Karpas-422 (cell line): ENCODE results near the gene B3GAT1. TPM values are rescaled to one million over a fixed set of nuclear protein-coding genes. Genes with fewer than 3 reads are reported as not detected.

Source experiments
- DNase-seq: peaks from one replicate; pipeline ENCODE4 v3.0.0-alpha.2; 2015
- H2AFZ ChIP-seq: fragments of 200-600 bp; sonication (generic); 2 replicates; pipeline ENCODE4 v1.6.1; 2014; ENCODE audit warnings: antibody characterized with exemption, low read length, mixed read lengths
- H3K27ac ChIP-seq: fragments of 200-600 bp; sonication (generic); 2 replicates; pipeline ENCODE4 v1.5.1; 2014; ENCODE audit warnings: mild to moderate bottlenecking, low read length, moderate library complexity
- H3K27me3 ChIP-seq: fragments of 200-600 bp; sonication (generic); 2 replicates; pipeline ENCODE4 v1.6.1; 2014; ENCODE audit warnings: low read length, mixed read lengths
- H3K36me3 ChIP-seq: fragments of 200-600 bp; sonication (generic); 2 replicates; pipeline ENCODE4 v1.6.1; 2014; ENCODE audit warnings: low read length, mixed read lengths; ENCODE audit not compliant: insufficient read depth
- H3K4me1 ChIP-seq: fragments of 200-600 bp; sonication (generic); 2 replicates; pipeline ENCODE4 v1.6.1; 2014; ENCODE audit warnings: mild to moderate bottlenecking, low read length, mixed read lengths
- H3K4me2 ChIP-seq: fragments of 200-600 bp; sonication (generic); 2 replicates; pipeline ENCODE4 v1.6.1; 2014; ENCODE audit warnings: low read length, low read depth, mild to moderate bottlenecking; ENCODE audit not compliant: poor library complexity, severe bottlenecking
- H3K4me3 ChIP-seq: fragments of 200-600 bp; sonication (generic); 2 replicates; pipeline ENCODE4 v1.5.1; 2014; ENCODE audit warnings: mild to moderate bottlenecking, antibody characterized with exemption, low read length, mixed read lengths
- H3K79me2 ChIP-seq: fragments of 200-600 bp; sonication (generic); 2 replicates; pipeline ENCODE4 v1.6.1; 2014; ENCODE audit warnings: mild to moderate bottlenecking, low read length, mixed read lengths
- H3K9ac ChIP-seq: fragments of 200-600 bp; sonication (generic); 2 replicates; pipeline ENCODE4 v1.6.0; 2014; ENCODE audit warnings: low read length
- H3K9me2 ChIP-seq: fragments of 200-600 bp; sonication (generic), shearing (Covaris generic); replicated peaks from 2 replicates; pipeline ENCODE4 v1.6.0; 2014; ENCODE audit warnings: mild to moderate bottlenecking, low read length, moderate library complexity; ENCODE audit not compliant: insufficient read depth
- H3K9me3 ChIP-seq: fragments of 300-700, 200-600 bp; sonication (generic); 2 replicates; pipeline ENCODE4 v1.6.1; 2014; ENCODE audit warnings: low read length, mixed read lengths
- H4K20me1 ChIP-seq: fragments of 200-600 bp; sonication (generic); 2 replicates; pipeline ENCODE4 v1.6.1; 2014; ENCODE audit warnings: mild to moderate bottlenecking, antibody characterized with exemption, low read length, low read depth; ENCODE audit not compliant: insufficient read depth
- total RNA-seq: library from RNA; depleted of rRNA; stranded (reverse); fragments of >200 nt; shearing (Covaris generic); gene quantifications from 2 replicates; pipeline ENCODE4 v1.2.3, GENCODE V29; 2014; ENCODE audit warnings: low replicate concordance

Gene B3GAT1
- total RNA-seq, 1 experiment from 2014 or later, result not detected

DNA sequence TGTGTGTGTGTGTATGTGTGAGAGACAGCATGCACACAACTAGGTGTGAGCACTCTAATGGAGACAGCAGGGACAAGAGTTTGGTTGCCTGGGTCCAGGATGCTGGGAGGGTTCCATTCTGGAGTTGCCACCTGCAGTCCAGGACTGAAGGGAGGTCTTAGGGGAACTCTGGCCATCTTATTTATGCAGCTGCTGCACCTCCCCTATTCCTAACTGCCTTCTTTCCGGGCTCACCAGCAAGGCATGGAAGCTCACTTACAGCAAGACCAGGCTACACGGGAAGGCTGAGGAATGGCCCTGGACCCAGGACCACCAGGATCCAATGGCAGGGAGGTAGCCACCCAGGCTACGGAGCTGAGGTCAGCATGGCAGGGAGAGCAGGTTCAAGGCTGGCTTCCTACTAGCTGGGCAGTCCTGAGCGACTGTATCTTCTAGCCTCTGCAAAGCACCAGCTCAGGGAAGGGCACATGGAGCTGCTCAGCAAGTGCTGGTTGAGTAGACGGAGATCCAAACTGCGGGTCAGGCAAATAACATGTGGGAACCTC is 42.2 kb upstream of the B3GAT1 start:
- Histone ChIP-seq H2AFZ (no peak overlapping the region), H3K79me2 (no peaks in the 10 kb centered on the region), H3K27me3 (no peaks in the 10 kb centered on the region), H3K9ac (no peak overlapping the region), H3K9me2 (no peaks in the 10 kb centered on the region), H4K20me1 (no peaks in the 10 kb centered on the region), H3K9me3 (no peaks in the 10 kb centered on the region), H3K4me1 (no peaks in the 10 kb centered on the region), H3K4me3 (no peak overlapping the region), H3K36me3 (no peaks in the 10 kb centered on the region), H3K27ac (no peak overlapping the region), H3K4me2 (no peak overlapping the region)
- no peak for DNase-seq

DNA sequence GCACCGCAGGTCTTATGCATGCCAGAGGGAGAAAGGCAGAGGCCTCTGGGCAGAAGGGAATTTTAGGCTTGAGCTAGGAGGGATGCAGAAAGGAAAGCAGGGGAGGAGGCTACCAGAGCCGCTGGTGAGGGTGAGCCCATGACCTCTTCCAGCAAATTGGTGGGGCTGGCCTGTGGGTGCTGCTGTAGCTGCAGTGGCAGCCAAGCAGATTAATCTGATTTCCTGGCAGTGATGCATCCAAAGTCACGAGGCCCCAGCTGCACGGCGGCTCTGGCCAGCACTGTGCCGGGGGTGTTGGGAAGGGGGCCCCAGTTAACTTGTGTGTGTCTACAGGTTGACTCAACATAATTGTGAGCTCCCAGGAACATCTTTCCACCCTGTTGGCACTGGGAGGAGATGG is 41.4 kb upstream of the B3GAT1 start:
- H3K4me2 ChIP-seq, result no peak overlapping the region
- no peak overlapping the region for H3K9ac ChIP-seq
- no peaks in the 10 kb centered on the region for H3K27me3 ChIP-seq

DNA sequence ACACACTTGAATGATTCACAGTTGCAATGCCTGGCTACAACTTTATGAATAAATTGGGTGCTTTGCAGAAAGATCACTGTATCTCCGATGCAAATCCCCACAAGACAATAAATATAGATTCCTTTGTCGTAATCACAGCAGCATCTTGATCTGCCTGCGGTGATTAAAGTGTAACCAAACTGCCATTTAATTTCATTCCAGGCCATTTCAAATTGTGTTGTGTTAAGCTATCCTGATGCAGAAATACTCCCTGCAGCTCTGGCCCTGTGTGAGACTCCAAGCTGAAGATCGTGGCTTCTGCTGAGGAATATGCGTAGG is 40.8 kb upstream of the B3GAT1 start:
- DNase-seq, result no peak
- Histone ChIP-seq H3K9me3 (no peaks in the 10 kb centered on the region), H3K79me2 (no peaks in the 10 kb centered on the region), H3K27me3 (no peaks in the 10 kb centered on the region), H3K36me3 (no peaks in the 10 kb centered on the region), H2AFZ (no peak overlapping the region), H3K27ac (no peak overlapping the region), H3K9me2 (no peaks in the 10 kb centered on the region), H3K4me2 (no peak overlapping the region), H3K9ac (no peak overlapping the region), H3K4me1 (no peaks in the 10 kb centered on the region), H4K20me1 (no peaks in the 10 kb centered on the region), H3K4me3 (no peak overlapping the region)

More for the DNA sequence above, 41.4 kb upstream of the B3GAT1 start:
- no peak for DNase-seq
- Histone ChIP-seq H3K9me3 (no peaks in the 10 kb centered on the region), H3K4me1 (no peaks in the 10 kb centered on the region), H3K9me2 (no peaks in the 10 kb centered on the region), H4K20me1 (no peaks in the 10 kb centered on the region), H2AFZ (no peak overlapping the region), H3K79me2 (no peaks in the 10 kb centered on the region), H3K4me3 (no peak overlapping the region), H3K27ac (no peak overlapping the region), H3K36me3 (no peaks in the 10 kb centered on the region)

DNA sequence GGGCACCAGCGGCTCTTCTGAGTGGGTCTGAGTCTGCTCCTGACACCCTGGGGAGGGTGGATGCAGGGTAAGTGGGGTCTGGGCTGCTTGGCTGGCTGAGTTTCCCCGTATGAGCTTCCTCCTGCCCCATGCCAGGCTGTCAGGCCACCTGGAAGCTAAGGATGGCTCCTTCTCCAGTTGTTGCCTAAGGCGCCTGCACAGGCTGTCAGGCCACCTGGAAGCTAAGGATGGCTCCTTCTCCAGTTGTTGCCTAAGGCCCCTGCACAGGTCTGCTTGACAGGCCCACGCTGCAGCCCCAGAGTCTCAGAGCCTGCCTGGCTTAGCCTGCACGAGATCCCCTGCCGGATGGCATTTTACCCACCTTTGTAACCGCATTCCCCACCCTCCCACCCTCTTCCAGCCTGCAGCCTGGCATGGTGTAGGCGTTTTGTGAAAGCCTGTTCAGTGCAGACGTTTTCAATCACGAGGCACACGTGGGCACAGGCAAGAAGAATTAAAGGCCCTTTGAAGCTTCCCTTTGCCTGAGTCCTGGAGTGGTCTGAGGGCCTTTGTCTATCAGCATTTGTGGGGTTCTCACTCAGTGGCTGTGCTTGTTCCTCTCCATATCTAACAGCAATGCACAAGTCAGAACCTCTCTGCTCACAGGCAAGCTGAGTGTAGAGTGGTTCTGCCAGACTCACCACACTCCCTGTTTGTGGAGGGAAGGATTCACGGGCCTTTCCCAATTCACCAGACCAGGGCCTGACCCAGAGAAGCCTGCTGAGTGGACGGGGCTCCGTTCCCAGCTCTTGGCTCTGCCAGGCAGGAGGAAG is 40.2 kb upstream of the B3GAT1 start:
- no peaks in the 10 kb centered on the region for H3K9me3 ChIP-seq
- no peak overlapping the region for H2AFZ ChIP-seq
- no peaks in the 10 kb centered on the region for H3K4me1 ChIP-seq
- H3K36me3 ChIP-seq, result no peaks in the 10 kb centered on the region
- H3K4me3 ChIP-seq, result no peak overlapping the region
- H3K27me3 ChIP-seq, result no peaks in the 10 kb centered on the region
- no peak overlapping the region for H3K27ac ChIP-seq
- H3K9ac ChIP-seq, result no peak overlapping the region
- no peaks in the 10 kb centered on the region for H3K79me2 ChIP-seq
- H4K20me1 ChIP-seq, result no peaks in the 10 kb centered on the region
- DNase-seq, result no peak
- H3K4me2 ChIP-seq, result no peak overlapping the region
- no peaks in the 10 kb centered on the region for H3K9me2 ChIP-seq

DNA sequence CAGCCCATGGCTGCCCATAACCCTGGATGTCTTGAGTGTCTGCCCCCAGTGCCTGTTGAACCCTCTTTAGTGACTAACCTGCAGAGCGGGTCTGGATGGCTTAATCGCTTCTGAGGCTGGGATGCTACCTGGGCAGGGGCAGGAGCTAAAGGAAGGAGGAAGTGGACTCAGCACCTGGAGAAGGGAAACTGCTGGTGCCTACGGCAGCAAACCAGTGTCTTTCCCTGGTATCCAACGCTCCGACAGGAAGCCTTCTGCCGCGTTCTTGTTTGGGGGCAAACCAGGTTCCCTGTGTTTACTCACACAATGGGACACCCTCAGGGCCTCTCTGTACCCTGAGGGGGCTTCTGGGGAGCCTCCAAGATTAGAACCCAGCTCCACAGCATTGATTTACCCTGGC is 38.1 kb upstream of the B3GAT1 start:
- Histone ChIP-seq H3K4me2 (no peak overlapping the region), H3K36me3 (no peaks in the 10 kb centered on the region), H3K9ac (no peak overlapping the region), H3K9me2 (no peaks in the 10 kb centered on the region), H3K4me1 (no peaks in the 10 kb centered on the region), H3K27ac (no peak overlapping the region), H3K79me2 (no peaks in the 10 kb centered on the region), H3K9me3 (no peaks in the 10 kb centered on the region), H2AFZ (no peak overlapping the region), H3K4me3 (no peak overlapping the region), H4K20me1 (no peaks in the 10 kb centered on the region), H3K27me3 (no peaks in the 10 kb centered on the region)
- no peak for DNase-seq

DNA sequence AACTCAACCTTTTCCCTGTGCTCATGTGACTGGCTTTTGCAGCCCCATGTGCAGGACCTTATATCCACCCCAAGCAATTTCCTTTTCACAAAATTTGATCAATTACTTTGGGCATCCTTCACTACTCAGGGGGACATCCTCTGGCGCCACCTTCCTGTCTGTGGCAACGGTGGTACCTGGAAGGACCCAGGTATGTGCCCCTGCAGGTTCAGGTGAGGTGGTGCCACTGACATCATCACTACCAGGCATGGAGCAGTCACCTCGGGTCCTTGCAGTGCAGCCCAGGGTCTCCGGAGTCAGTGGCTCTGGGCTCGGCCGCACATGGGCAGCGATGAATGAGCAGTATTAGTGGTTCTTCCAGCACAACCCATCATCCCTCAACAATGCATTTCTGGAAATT is 37.7 kb upstream of the B3GAT1 start:
- no peak overlapping the region for H3K27ac ChIP-seq
- H3K9me3 ChIP-seq, result no peaks in the 10 kb centered on the region
- H3K27me3 ChIP-seq, result no peaks in the 10 kb centered on the region
- H4K20me1 ChIP-seq, result no peaks in the 10 kb centered on the region
- DNase-seq, result no peak
- H3K79me2 ChIP-seq, result no peaks in the 10 kb centered on the region
- H3K4me1 ChIP-seq, result no peaks in the 10 kb centered on the region
- no peak overlapping the region for H3K4me3 ChIP-seq
- H3K4me2 ChIP-seq, result no peak overlapping the region
- no peaks in the 10 kb centered on the region for H3K36me3 ChIP-seq
- H3K9me2 ChIP-seq, result no peaks in the 10 kb centered on the region
- H2AFZ ChIP-seq, result no peak overlapping the region
- no peak overlapping the region for H3K9ac ChIP-seq

DNA sequence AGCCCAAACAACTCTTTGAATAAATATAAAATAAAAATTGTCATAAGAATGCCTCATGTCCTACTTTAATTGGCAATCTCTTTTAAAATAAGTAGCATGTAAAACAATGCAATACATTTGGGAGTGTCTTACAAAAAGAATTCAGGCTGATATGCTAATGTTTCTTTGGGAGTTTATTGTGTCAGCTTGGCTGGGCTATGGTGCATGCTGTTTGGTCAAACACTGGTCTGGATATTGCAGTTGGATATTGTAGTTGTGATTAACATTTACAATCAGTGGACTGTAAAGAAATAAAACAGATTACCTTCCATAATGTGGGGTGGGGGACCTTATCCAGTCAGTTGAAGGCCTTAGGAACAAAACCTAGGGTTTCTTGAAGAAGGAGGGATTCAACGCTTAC is 37.0 kb upstream of the B3GAT1 start:
- Histone ChIP-seq H3K4me2 (no peak overlapping the region), H3K9me2 (no peaks in the 10 kb centered on the region), H3K9ac (no peak overlapping the region), H2AFZ (no peak overlapping the region), H3K79me2 (no peaks in the 10 kb centered on the region), H3K9me3 (no peaks in the 10 kb centered on the region), H3K4me1 (no peaks in the 10 kb centered on the region), H3K27ac (no peak overlapping the region), H4K20me1 (no peaks in the 10 kb centered on the region), H3K27me3 (no peaks in the 10 kb centered on the region), H3K36me3 (no peaks in the 10 kb centered on the region), H3K4me3 (no peak overlapping the region)
- DNase-seq, result no peak

DNA sequence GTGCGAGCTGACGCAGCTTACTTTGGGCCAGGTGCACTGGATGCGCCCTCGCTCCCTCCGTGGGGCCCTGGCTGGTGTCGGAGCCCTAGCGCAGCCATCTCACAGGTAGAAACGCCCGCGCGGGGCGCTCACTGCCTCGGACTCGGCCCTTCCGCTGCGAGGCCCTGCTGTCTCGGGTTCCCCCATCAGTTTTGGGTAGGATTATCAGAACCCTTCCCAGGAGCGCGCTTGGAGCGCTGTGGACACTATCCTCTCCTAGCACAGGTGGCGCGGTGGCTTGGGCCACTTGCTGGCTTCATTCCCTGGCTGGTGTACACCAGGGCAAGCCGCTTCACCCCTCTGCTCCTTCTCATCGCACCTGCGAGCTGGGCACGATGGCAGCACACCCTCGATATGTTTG is 35.7 kb upstream of the B3GAT1 start:
- Histone ChIP-seq H3K79me2 (no peaks in the 10 kb centered on the region), H3K27ac (no peak overlapping the region), H4K20me1 (no peaks in the 10 kb centered on the region), H3K4me3 (no peak overlapping the region), H3K9ac (no peak overlapping the region), H3K9me2 (no peaks in the 10 kb centered on the region), H2AFZ (no peak overlapping the region), H3K4me1 (no peaks in the 10 kb centered on the region), H3K4me2 (no peak overlapping the region), H3K27me3 (no peaks in the 10 kb centered on the region), H3K9me3 (no peaks in the 10 kb centered on the region), H3K36me3 (no peaks in the 10 kb centered on the region)
- DNase-seq, result no peak
